Ramos (cell line): ENCODE results near the gene ARHGEF25.
"Not testable (repeated sequence)": the region's sequence is repeated elsewhere in the genome, so short reads cannot be mapped to it uniquely, and the experiment has no call there.

ENCODE experiments used
- in situ Hi-C: fragments of 300-500 bp; cut with MboI; formaldehyde crosslinking; loops from one replicate; pipeline ENCODE4 v1.14.3; 2022; ENCODE audit warnings: low sequenced_read_pairs; ENCODE audit not compliant: unreplicated experiment

ARHGEF25 gene

GRCh38 chr12:57611108-57611826 lies at the start of gene ARHGEF25:
Gene ARHGEF25, plus strand, starts transcription at chr12:57611435. Its CDS starts 460 bp downstream, at chr12:57611895.
- in situ Hi-C loops, result no loop called here

DNA sequence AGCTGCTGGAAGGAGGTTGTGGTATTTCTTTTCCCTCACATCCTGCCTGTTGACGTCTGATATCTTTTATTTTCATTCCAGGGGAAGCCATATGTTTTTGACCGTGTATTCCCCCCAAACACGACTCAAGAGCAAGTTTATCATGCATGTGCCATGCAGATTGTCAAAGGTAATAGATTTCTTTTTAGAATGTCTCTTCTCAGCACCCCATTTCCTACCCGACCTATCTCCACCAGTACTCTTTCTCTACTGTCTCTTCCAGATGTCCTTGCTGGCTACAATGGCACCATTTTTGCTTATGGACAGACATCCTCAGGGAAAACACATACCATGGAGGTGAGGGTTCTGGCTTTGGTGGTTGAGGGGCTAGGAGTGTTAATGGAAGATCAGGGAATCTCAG lies 47.9 kb upstream of the ARHGEF25 start:
- in situ Hi-C loops, result no loop called here

GRCh38 chr12:57564178-57564740 lies 47.0 kb upstream of the ARHGEF25 start:
- in situ Hi-C loops, result no loop called here

- in situ Hi-C loops, result no loop called here
Measured at GRCh38 chr12:57568838-57569237, 42.4 kb upstream of the ARHGEF25 start.

- in situ Hi-C loops, result no loop called here
Measured at GRCh38 chr12:57569858-57570257, 41.4 kb upstream of the ARHGEF25 start.

DNA sequence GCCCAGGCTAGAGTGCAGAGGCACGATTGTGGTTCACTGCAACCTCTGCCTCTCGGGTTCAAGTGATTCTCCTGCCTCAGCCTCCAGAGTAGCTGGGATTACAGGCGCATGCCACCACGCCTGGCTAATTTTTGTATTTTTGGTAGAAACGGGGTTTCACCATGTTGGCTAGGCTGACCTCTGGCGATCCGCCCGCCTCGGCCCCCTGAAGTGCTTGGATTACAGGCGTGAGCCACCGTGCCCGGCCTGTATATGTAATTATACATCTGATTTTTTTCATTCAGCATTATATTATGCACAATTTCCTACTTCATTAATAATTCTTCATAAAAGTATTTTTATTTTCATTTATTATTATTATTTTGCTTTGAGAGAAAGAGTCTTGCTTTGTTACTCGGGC lies 40.8 kb upstream of the ARHGEF25 start:
- in situ Hi-C loops, result not testable (repeated sequence)

DNA sequence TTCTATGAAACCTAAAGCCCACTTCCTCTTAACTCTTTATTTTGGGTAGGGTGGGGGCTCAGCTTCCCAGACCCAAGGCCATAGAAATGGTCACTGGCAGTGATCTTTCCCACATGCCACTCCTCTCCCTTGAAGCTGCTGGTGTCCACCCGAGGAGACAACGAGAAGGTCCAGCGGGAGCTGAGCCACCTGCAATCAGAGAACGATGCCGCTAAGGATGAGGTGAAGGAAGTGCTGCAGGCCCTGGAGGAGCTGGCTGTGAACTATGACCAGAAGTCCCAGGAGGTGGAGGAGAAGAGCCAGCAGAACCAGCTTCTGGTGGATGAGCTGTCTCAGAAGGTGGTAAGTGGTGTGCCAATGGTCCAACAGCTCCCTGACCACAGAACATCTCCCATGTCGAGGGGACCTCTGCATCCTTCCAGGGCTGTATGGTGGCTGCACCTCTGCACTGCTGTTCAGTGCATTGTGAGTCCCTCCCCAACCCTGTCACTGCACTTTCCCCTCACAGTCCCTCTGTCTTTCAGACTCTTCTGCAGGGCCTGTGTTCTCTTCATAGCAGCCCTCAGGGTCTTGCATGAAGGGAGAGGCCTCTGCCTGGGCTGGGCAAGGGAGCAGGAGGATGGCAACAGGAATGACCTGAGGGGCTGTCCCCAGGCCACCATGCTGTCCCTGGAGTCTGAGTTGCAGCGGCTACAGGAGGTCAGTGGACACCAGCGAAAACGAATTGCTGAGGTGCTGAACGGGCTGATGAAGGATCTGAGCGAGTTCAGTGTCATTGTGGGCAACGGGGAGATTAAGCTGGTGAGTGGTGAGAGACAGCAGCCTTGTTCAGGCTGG lies 39.1 kb upstream of the ARHGEF25 start:
- in situ Hi-C loops, result no loop called here

DNA sequence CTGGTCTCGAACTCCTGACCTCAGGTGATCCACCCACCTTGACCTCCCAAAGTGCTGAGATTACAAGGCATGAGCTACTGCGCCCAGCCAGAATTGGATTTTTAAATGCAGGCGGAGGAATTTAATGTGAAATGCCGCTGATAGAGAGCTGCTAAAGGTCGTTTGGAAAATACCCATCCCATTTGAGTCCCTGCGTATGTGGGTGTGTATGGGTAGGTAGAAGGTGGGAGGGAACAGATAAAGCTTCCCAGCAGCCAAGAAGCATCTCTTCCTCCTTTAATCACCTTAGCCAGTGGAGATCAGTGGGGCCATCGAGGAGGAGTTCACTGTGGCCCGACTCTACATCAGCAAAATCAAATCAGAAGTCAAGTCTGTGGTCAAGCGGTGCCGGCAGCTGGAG lies 36.4 kb upstream of the ARHGEF25 start:
- in situ Hi-C loops, result loop anchor here (25.0 kb wide), 1 partner anchor 338 kb away; no protein-coding TSS in a partner anchor

GRCh38 chr12:57575771-57576612 lies 35.2 kb upstream of the ARHGEF25 start:
- in situ Hi-C loops, result loop anchor here (25.0 kb wide), 1 partner anchor 336 kb away; no protein-coding TSS in a partner anchor

- in situ Hi-C loops, result loop anchor here (25.0 kb wide), 1 partner anchor 336 kb away; no protein-coding TSS in a partner anchor
Measured at GRCh38 chr12:57576613-57577160, 34.5 kb upstream of the ARHGEF25 start.

GRCh38 chr12:57577981-57578758 lies 33.1 kb upstream of the ARHGEF25 start:
- in situ Hi-C loops, result loop anchor here (25.0 kb wide), 1 partner anchor 334 kb away; no protein-coding TSS in a partner anchor

DNA sequence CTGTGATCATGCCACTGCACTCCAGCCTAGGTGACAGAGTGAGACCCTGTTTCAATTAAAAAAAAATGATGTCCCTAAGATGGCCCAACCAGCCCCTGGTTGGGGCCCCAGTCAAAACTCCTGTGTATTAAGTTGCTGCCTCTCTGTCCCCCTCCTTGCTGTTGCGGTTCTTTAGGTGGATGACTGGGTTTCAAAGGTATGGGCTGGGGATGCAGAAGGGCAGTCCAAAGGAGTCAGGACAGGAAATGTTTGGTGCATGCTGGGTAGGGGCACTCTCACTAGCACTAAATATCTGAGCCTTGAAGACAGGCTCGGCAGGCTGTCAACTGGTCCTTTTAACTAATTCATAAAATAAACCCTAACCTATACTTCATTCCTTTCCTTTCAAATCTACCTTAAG lies 32.2 kb upstream of the ARHGEF25 start:
- in situ Hi-C loops, result loop anchor here (25.0 kb wide), 1 partner anchor 333 kb away; no protein-coding TSS in a partner anchor

DNA sequence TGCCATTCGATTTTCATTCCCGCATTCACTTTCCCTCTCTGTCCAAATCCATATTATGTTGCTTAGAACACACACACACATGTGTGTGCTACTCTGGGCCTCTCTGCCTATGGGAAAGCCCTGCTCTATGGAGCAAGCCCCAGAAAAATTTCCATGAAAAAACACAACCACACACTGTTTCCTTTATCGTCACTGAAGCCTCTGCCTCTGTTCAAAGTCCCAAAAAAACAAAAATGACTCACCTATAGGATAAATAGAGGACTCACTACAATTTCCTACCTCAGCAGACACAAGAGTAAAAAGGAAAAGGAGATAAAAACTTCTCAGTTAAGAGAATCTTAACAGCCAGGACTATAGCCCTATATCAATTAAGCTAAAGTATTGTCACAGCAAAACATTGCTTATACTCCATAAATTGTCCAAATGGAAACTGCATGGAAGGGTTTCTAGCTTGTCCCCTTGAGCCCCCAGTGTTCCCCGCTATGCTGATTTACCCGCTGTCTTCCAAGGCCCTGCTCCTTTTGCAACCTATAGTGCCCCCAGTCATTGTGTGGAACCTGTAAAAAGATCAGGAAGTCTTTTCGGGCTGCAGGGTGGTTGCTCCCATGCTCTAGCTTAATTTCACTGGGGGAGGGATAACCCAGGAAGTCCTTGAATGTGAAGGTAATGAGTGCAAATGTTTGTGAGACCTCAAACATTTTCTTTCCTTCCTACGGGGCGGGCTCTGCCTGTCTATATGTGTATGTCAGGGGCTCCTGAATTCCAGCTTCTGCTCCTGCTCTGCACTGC lies 31.4 kb upstream of the ARHGEF25 start:
- in situ Hi-C loops, result loop anchor here (5.0 to 25.0 kb wide), 2 partner anchors 47 to 332 kb away; no protein-coding TSS in a partner anchor

DNA sequence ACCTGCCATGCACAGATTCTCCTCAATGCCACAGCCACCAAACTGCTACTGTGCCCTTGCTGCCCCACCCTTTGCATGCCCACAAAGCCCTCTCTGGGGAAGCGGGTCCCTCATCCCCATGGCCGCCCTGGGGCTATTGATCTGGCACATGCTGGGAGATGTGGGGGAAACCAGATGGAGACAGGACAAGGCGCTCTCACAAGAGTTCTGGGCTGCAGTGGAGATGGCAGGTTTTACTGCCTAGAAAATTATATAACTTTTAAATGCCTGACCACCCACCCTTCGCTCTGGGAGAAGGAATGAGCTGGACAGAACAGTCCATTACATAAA lies 30.8 kb upstream of the ARHGEF25 start:
- in situ Hi-C loops, result loop anchor here (5.0 to 25.0 kb wide), 2 partner anchors 47 to 332 kb away; no protein-coding TSS in a partner anchor

- in situ Hi-C loops, result loop anchor here (5.0 to 25.0 kb wide), 2 partner anchors 45 to 330 kb away; no protein-coding TSS in a partner anchor
Measured at GRCh38 chr12:57581802-57582201, 29.4 kb upstream of the ARHGEF25 start.

- in situ Hi-C loops, result loop anchor here (5.0 to 25.0 kb wide), 2 partner anchors 45 to 330 kb away; no protein-coding TSS in a partner anchor
Measured at GRCh38 chr12:57582440-57582839, 28.8 kb upstream of the ARHGEF25 start.

GRCh38 chr12:57583008-57583831 lies 28.0 kb upstream of the ARHGEF25 start:
- in situ Hi-C loops, result loop anchor here (5.0 to 25.0 kb wide), 2 partner anchors 44 to 329 kb away; no protein-coding TSS in a partner anchor
